ENCODE data around the gene LAPTM4A.
"Not testable (repeated sequence)": the region's sequence is repeated elsewhere in the genome, so short reads cannot be mapped to it uniquely, and the experiment has no call there.

Gene LAPTM4A

GRCh38 chr2:20050104-20050645 is 1.3 kb downstream of the LAPTM4A start:
- no peak for TF ChIP-seq ZNF274 (IDR thresholded peaks at IDR 0.05; ENCODE audit: low read depth, low read length)
- peak overlapping the region; percentile 91 for H3K4me3 ChIP-seq (ENCODE audit: low read length)

- peak overlapping the region; percentile 91 for H3K4me3 ChIP-seq (ENCODE audit: low read length)
- TF ChIP-seq ZNF274 (IDR thresholded peaks at IDR 0.05; ENCODE audit: low read depth, low read length), result no peak
These were observed 1.8 kb downstream of the LAPTM4A start for GRCh38 chr2:20049637-20050036.

- TF ChIP-seq ZNF274 (IDR thresholded peaks at IDR 0.05; ENCODE audit: low read depth, low read length), result no peak
- H3K4me3 ChIP-seq (ENCODE audit: low read length), result peak overlapping the region; percentile 91
These were observed 2.7 kb downstream of the LAPTM4A start for GRCh38 chr2:20048488-20049448.

- not testable (repeated sequence) for H3K4me3 ChIP-seq (ENCODE audit: low read length)
These were observed 5.6 kb downstream of the LAPTM4A start for GRCh38 chr2:20045712-20046292.

- no peak overlapping the region for H3K4me3 ChIP-seq (ENCODE audit: low read length)
- TF ChIP-seq ZNF274 (IDR thresholded peaks at IDR 0.05; ENCODE audit: low read depth, low read length), result no peak
These were observed 6.7 kb downstream of the LAPTM4A start for GRCh38 chr2:20044778-20045177.

GRCh38 chr2:20042531-20042930 is 8.9 kb downstream of the LAPTM4A start:
- TF ChIP-seq ZNF274 (IDR thresholded peaks at IDR 0.05; ENCODE audit: low read depth, low read length), result no peak
- H3K4me3 ChIP-seq (ENCODE audit: low read length), result no peak overlapping the region

- no peak overlapping the region for H3K4me3 ChIP-seq (ENCODE audit: low read length)
- no peak for TF ChIP-seq ZNF274 (IDR thresholded peaks at IDR 0.05; ENCODE audit: low read depth, low read length)
These were observed 10.8 kb downstream of the LAPTM4A start for GRCh38 chr2:20040489-20041172.

GRCh38 chr2:20037660-20038059 is 13.8 kb downstream of the LAPTM4A start:
- TF ChIP-seq ZNF274 (IDR thresholded peaks at IDR 0.05; ENCODE audit: low read depth, low read length), result no peak

GRCh38 chr2:20035955-20036666 is 15.3 kb downstream of the LAPTM4A start:
- no peak for TF ChIP-seq ZNF274 (IDR thresholded peaks at IDR 0.05; ENCODE audit: low read depth, low read length)
- no peak overlapping the region for H3K4me3 ChIP-seq (ENCODE audit: low read length)

More at GRCh38 chr2:20037660-20038059, 13.8 kb downstream of the LAPTM4A start:
- no peak overlapping the region for H3K4me3 ChIP-seq (ENCODE audit: low read length)

- no peak overlapping the region for H3K4me3 ChIP-seq (ENCODE audit: low read length)
- no peak for TF ChIP-seq ZNF274 (IDR thresholded peaks at IDR 0.05; ENCODE audit: low read depth, low read length)
These were observed 16.6 kb downstream of the LAPTM4A start for GRCh38 chr2:20034821-20035220.

GRCh38 chr2:20034218-20034617 is 17.2 kb downstream of the LAPTM4A start:
- no peak for TF ChIP-seq ZNF274 (IDR thresholded peaks at IDR 0.05; ENCODE audit: low read depth, low read length)
- no peak overlapping the region for H3K4me3 ChIP-seq (ENCODE audit: low read length)

- no peak overlapping the region for H3K4me3 ChIP-seq (ENCODE audit: low read length)
- TF ChIP-seq ZNF274 (IDR thresholded peaks at IDR 0.05; ENCODE audit: low read depth, low read length), result no peak
These were observed 18.1 kb downstream of the LAPTM4A start for GRCh38 chr2:20033322-20033721.

GRCh38 chr2:20030224-20030623 is 21.2 kb downstream of the LAPTM4A start:
- H3K4me3 ChIP-seq (ENCODE audit: low read length), result no peak overlapping the region
- TF ChIP-seq ZNF274 (IDR thresholded peaks at IDR 0.05; ENCODE audit: low read depth, low read length), result no peak
